Measurements from ENCODE around the gene PRUNE2. TPM values are rescaled to one million over a fixed set of nuclear protein-coding genes. Genes with fewer than 3 reads are reported as not detected.
A peak's percentile ranks its signal among the peaks of the same experiment; 100 is the strongest.

Gene PRUNE2
- total and polyA plus RNA-seq, 2 of the 8 experiments (the other 6 are each of a cell fraction or from before 2014, with no cell fraction given): 5.5 to 13.3 TPM

DNA sequence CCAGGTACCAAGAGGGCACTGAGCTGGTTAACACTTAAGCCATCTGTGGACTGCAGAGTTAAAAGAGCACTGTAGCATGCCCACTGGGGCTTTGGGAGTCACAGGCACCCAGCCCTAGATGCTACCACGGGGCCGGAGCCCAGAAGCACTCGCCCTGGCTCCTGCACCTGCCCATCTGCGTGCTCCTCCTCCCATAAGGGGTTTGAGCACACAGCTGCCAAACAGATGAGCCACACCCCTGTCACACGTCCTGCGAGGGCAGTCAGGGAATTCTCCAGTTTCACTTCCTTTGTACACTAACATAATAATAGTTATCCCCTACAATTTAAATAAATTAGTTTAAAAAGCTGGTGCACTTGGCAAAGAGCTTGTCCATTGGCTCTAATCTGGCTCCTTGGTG lies 146.2 kb downstream of the PRUNE2 start:
- no peak for TF ChIP-seq RBBP5 (IDR thresholded peaks at IDR 0.05; ENCODE audit: borderline replicate concordance, low read depth, low read length)
- TF ChIP-seq MAX (IDR thresholded peaks at IDR 0.05): no peak
- Histone ChIP-seq H3K27me3 (replicated peaks in 1 of 4; ENCODE audit: control insufficient read depth in 3 of 4, extremely low read depth in 1 of 4, insufficient read depth in 3 of 4, low read length in 3 of 4) (no peaks in the 10 kb centered on the region), H2AK5ac (ENCODE audit: low read depth, low read length) (no peak overlapping the region), H3K4ac (replicated peaks; ENCODE audit: insufficient read length, low read depth, low read length) (no peak overlapping the region), H3K56ac (replicated peaks; ENCODE audit: insufficient read length, low read depth, low read length) (no peak overlapping the region), H3K27ac (ENCODE audit: low read depth, low read length) (no peak overlapping the region), H3K23me2 (ENCODE audit: low read depth, low read length) (no peaks in the 10 kb centered on the region), H3K9me3 (ENCODE audit: insufficient read depth in 2 of 2, low read depth in 1 of 2, low read length in 1 of 2) (no peaks in the 10 kb centered on the region), H2BK15ac (ENCODE audit: low read length) (no peak overlapping the region), H3K4me1 (replicated peaks in 1 of 4; ENCODE audit: control insufficient read depth in 3 of 4, insufficient read depth in 4 of 4, low read length in 3 of 4) (peaks cover 0 to 5% (median 2%) of the 10 kb centered on the region in 4 experiments; a peak in 4 of 7 replicates), H2AFZ (ENCODE audit: low read length) (no peak overlapping the region), H4K5ac (ENCODE audit: insufficient read length, low read depth, low read length) (no peak overlapping the region), H4K91ac (replicated peaks; ENCODE audit: insufficient read length, low read length) (no peak overlapping the region), H3K9ac (replicated peaks in 1 of 4; ENCODE audit: extremely low read depth in 1 of 4, low read depth in 3 of 4, low read length in 3 of 4) (no peak overlapping the region), H3K18ac (ENCODE audit: extremely low read depth, low read length) (no peak overlapping the region), H3K23ac (ENCODE audit: insufficient read length) (no peak overlapping the region), H3K79me2 (ENCODE audit: control insufficient read depth in 1 of 2, insufficient read depth in 2 of 2, low read length in 2 of 2) (no peaks in the 10 kb centered on the region), H3K14ac (ENCODE audit: insufficient read length) (no peak overlapping the region), H3K36me3 (ENCODE audit: control insufficient read depth in 2 of 4, insufficient read depth in 4 of 4, low read length in 3 of 4) (no peaks in the 10 kb centered on the region), H3K4me2 (ENCODE audit: insufficient read depth in 1 of 2, low read depth in 2 of 2, low read length in 2 of 2) (no peak overlapping the region), H4K8ac (ENCODE audit: extremely low read depth, insufficient read depth, low read length) (0 out of 2 replicates have a peak overlapping the region, but pooled peaks have one; percentile 35), H3K4me3 (ENCODE audit: extremely low read depth in 1 of 4, insufficient read depth in 2 of 4, low read depth in 3 of 4, low read length in 4 of 4) (no peak overlapping the region), H2BK20ac (ENCODE audit: low read length) (no peak overlapping the region), H2BK120ac (replicated peaks; ENCODE audit: low read depth, low read length) (no peak overlapping the region), H2BK12ac (ENCODE audit: low read depth, low read length) (no peak overlapping the region; the same call in 1 of the 2 replicates), H2BK5ac (ENCODE audit: low read depth, low read length) (no peak overlapping the region), H3K79me1 (ENCODE audit: low read depth, low read length) (no peaks in the 10 kb centered on the region), H4K20me1 (replicated peaks in 1 of 2; ENCODE audit: control insufficient read depth in 1 of 2, insufficient read depth in 2 of 2, low read length in 2 of 2) (no peaks in the 10 kb centered on the region)
- WGBS, 2 experiments (ENCODE audit: extremely low coverage in 1 of 2, insufficient coverage in 1 of 2, insufficient read length in 1 of 2, insufficient replicate concordance in 2 of 2, low coverage in 1 of 2, low lambda C conversion rate in 2 of 2, missing lambda C conversion rate in 1 of 2): 85% methylated on average over 6 of the region's 6 CpGs; no CpG with 5 or more reads in 1 of the 2 experiments
- DNase-seq (ENCODE audit: low read depth in 1 of 2, low spot score in 2 of 2) (no peak), FAIRE-seq (no peak)
- ChIA-PET CTCF (ENCODE audit: partially characterized antibody) (interaction anchor here (1.0 to 6.3 kb wide), 5 partner anchors 48 to 407 kb away, joined by 3 to 35 read pairs (median 4); no protein-coding TSS in a partner anchor), POLR2A (ENCODE audit: partially characterized antibody) (no interaction called here)

All from H1 (cell line).